SK-N-MC (cell line): ENCODE data around the gene IGF2BP3.
"Not testable (repeated sequence)": the region's sequence is repeated elsewhere in the genome, so short reads cannot be mapped to it uniquely, and the experiment has no call there.

ENCODE experiments used
- DNase-seq: peaks from one replicate; pipeline ENCODE4 v3.0.0-alpha.2; 2011; ENCODE audit warnings: low read depth, low spot score
- H3K27ac ChIP-seq: fragments of 200-600 bp; sonication (generic); 2 replicates; pipeline ENCODE4 v1.5.1; 2016; ENCODE audit warnings: mixed run types
- H3K36me3 ChIP-seq: fragments of 200-600 bp; sonication (generic); 2 replicates; pipeline ENCODE4 v1.6.1; 2017; ENCODE audit warnings: antibody characterized with exemption, low read length, mixed read lengths; ENCODE audit not compliant: insufficient read depth
- H3K4me3 ChIP-seq: fragments of 200-600 bp; sonication (generic); 2 replicates; pipeline ENCODE4 v1.5.1; 2016
- H3K9ac ChIP-seq: fragments of 200-600 bp; sonication (generic); 2 replicates; pipeline ENCODE4 v1.8.0; 2017; ENCODE audit warnings: mixed run types, mixed read lengths; ENCODE audit not compliant: insufficient read length
- H3K9me3 ChIP-seq: fragments of 200-600 bp; sonication (generic); 2 replicates; pipeline ENCODE4 v1.6.1; 2017; ENCODE audit warnings: low read depth, mild to moderate bottlenecking, antibody characterized with exemption, low read length, moderate library complexity, mixed read lengths
- EZH2 ChIP-seq: fragments of 200-600 bp; sonication (generic); IDR thresholded peaks from one replicate; pipeline ENCODE4 v1.6.1; 2017; ENCODE audit warnings: antibody characterized with exemption
- FOXP2 ChIP-seq: optimal IDR thresholded peaks from 2 replicates; pipeline ENCODE3; 2011; ENCODE audit warnings: mild to moderate bottlenecking, moderate library complexity; ENCODE audit not compliant: insufficient read depth; ENCODE audit errors: extremely low read length, control extremely low read depth
- POLR2AphosphoS5 ChIP-seq: IDR thresholded peaks from 2 replicates; pipeline ENCODE4 v1.6.1; 2012; ENCODE audit warnings: mild to moderate bottlenecking, low read depth, low read length, borderline replicate concordance

The IGF2BP3 gene

DNA sequence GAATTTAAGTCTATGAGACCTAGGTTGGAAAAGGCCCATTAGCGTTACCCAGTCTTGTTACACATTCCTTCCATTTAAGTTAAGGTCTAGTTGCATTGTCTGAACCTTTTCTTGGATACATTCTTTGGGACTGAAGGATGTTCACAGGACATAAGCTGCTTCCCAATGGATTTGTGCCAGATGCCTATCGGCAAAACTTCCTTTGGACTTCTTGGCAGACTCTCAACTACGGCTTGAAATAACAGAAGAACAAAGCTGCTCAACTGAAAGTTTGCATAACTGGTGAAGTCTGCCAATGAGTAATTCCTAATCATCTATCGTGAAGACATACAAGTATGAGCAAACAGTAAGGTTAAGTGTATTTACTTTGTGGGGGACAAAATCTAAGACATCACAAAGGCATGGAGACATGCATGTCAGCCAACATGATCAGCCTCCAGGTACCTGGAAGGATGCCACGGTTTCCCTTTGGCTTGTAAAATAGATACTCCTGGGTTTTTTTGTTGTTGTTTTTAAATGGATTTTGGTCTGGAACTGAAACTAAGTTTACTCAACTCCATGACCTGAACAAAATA is 135.7 kb downstream of the IGF2BP3 start:
- H3K36me3 ChIP-seq: peaks cover 86% of the 10 kb centered on the region
- TF ChIP-seq FOXP2 (no peak), EZH2 (no peak), POLR2AphosphoS5 (no peak)
- H3K9me3 ChIP-seq: 0 out of 2 replicates have a peak, but pooled peaks cover 3% of the 10 kb centered on the region
- DNase-seq: no peak
- H3K9ac ChIP-seq: no peak overlapping the region
- peak overlapping the region; percentile 52 for H3K27ac ChIP-seq
- H3K4me3 ChIP-seq: no peak overlapping the region

DNA sequence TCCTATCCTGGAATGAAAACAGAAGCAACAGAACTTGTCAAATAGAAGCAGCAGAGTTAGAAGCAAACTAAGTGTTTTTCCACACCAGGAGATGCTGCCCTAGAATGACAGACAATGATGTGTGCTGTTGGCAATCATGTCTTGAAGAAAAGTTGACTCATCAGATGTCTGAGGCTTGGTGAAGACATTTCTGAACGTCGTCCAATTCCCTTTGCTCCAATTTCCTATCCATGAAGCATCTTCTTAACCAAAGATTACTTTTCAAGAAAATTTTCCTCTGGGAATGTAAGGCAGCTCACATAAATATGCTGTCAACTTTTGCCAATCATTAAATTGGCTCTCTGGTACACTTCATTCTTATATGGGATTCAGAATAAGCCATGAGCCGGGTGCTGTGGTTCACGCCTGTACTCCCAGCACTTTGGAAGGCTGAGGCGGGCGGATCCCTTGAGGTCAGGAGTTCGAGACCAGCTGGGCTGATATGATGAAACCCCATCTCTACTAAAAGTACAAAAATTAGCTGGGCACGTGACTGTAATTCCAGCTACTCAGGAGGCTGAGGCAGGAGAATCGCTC is 136.5 kb downstream of the IGF2BP3 start:
- DNase-seq: no peak
- Histone ChIP-seq H3K9me3 (0 out of 2 replicates have a peak, but pooled peaks cover 3% of the 10 kb centered on the region), H3K27ac (peak overlapping the region; percentile 21; the same call in 1 of the 2 replicates), H3K4me3 (no peak overlapping the region), H3K36me3 (peaks cover 83% of the 10 kb centered on the region), H3K9ac (no peak overlapping the region)
- TF ChIP-seq POLR2AphosphoS5: no peak
- no peak for TF ChIP-seq FOXP2
- TF ChIP-seq EZH2: no peak

DNA sequence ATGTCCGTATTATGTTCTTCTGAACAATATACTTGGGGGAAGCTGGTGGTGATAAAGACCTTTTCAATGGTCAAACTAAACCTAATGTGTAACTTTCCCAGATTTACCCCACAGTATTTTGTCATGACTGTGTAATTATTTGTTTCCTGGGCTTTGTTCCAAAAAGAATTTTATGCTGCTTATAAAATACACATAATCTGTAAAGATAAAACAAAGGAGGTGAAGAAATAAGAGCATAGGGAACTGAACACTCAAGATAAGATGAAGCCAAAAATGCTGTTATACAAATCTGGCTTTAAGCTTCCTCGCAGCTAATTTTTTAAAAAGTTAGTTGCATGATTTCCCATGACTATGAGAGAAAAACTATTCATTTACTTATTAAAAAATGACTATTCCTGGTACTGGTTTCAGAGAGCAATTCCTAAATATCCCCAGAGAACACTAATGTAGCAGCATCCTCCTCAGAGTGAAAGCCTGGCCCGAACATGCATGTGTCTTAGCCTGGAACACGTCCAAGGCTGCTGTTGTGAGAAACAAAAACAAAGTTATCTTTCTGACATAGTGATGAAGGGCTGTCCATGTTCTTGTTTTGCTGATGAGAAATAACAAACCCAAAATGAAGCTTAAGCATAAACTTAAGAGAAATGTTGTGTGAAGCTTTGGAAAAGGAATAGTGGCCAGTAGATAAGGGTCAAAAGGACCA is 137.2 kb downstream of the IGF2BP3 start:
- Histone ChIP-seq H3K9ac (no peak overlapping the region), H3K27ac (peak overlapping the region; percentile 49; the same call in 1 of the 2 replicates), H3K36me3 (peaks cover 83% of the 10 kb centered on the region), H3K9me3 (0 out of 2 replicates have a peak, but pooled peaks cover 3% of the 10 kb centered on the region), H3K4me3 (no peak overlapping the region)
- TF ChIP-seq FOXP2 (no peak), EZH2 (no peak), POLR2AphosphoS5 (no peak)
- DNase-seq: no peak

GRCh38 chr7:23332193-23332592 is 138.1 kb downstream of the IGF2BP3 start:
- no peak overlapping the region for H3K9ac ChIP-seq
- TF ChIP-seq POLR2AphosphoS5 (no peak), EZH2 (no peak), FOXP2 (no peak)
- peaks cover 83% of the 10 kb centered on the region for H3K36me3 ChIP-seq
- H3K9me3 ChIP-seq: no peaks in the 10 kb centered on the region
- H3K4me3 ChIP-seq: no peak overlapping the region
- DNase-seq: no peak
- no peak overlapping the region for H3K27ac ChIP-seq

DNA sequence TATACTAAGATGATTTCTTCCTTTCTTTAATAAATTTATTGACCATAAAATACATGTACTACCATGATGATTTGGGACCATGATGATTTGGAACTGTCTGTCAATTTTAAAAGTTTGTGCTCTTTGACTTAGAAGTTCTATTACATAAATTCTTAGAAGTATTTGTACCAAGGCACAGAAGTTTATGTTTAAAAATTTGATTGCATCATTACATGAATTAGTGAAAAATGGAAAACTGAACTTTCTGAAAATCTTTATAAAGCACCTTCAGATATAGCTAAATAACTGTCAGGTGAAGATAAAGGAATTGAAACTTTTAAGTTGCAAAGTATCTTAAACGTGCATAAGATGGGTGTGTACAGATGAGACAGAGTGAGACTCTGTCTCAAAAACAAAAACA is 139.2 kb downstream of the IGF2BP3 start:
- H3K4me3 ChIP-seq: no peak overlapping the region
- no peaks in the 10 kb centered on the region for H3K9me3 ChIP-seq
- no peak overlapping the region for H3K9ac ChIP-seq
- H3K36me3 ChIP-seq: peaks cover 72% of the 10 kb centered on the region
- no peak for TF ChIP-seq FOXP2
- no peak for TF ChIP-seq EZH2
- no peak for TF ChIP-seq POLR2AphosphoS5
- H3K27ac ChIP-seq: no peak overlapping the region
- no peak for DNase-seq

GRCh38 chr7:23315366-23315765 is 154.9 kb downstream of the IGF2BP3 start:
- TF ChIP-seq POLR2AphosphoS5: no peak
- TF ChIP-seq FOXP2: no peak
- no peak for TF ChIP-seq EZH2
- Histone ChIP-seq H3K27ac (no peak overlapping the region; the same call in 1 of the 2 replicates), H3K4me3 (no peak overlapping the region), H3K9me3 (no peaks in the 10 kb centered on the region), H3K36me3 (peaks cover 92% of the 10 kb centered on the region), H3K9ac (no peak overlapping the region)
- DNase-seq: no peak

DNA sequence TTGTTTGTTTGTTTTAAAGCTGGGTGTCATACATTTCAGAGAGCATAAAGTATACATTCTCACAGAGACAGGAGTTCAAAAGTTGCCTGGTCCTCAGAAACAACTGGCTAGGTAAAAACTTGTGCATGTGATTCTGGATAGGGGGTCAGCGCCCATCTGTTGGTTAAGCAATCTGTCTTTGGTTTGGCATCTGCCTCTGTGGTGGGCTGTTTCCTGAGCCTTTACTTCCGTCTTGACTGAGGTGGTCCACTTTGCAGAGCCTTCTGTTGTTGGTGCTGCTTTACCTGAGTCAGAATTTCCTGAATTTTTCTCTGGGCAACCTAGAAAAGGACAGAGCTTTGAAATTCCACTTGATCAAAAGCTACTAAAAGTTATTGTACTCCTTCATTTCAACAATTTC is 158.2 kb downstream of the IGF2BP3 start:
- not testable (repeated sequence) for H3K9ac ChIP-seq, H3K9me3 ChIP-seq, DNase-seq, H3K4me3 ChIP-seq
- 0 out of 2 replicates have a peak overlapping the region, but pooled peaks have one; percentile 10 for H3K27ac ChIP-seq
- H3K36me3 ChIP-seq: peaks cover 93% of the 10 kb centered on the region

GRCh38 chr7:23308754-23309153 is 161.5 kb downstream of the IGF2BP3 start:
- Histone ChIP-seq H3K36me3 (peaks cover 99% of the 10 kb centered on the region), H3K9ac (no peak overlapping the region), H3K9me3 (no peaks in the 10 kb centered on the region), H3K4me3 (no peak overlapping the region), H3K27ac (no peak overlapping the region)
- DNase-seq: no peak
- no peak for TF ChIP-seq EZH2
- TF ChIP-seq POLR2AphosphoS5: no peak
- no peak for TF ChIP-seq FOXP2

DNA sequence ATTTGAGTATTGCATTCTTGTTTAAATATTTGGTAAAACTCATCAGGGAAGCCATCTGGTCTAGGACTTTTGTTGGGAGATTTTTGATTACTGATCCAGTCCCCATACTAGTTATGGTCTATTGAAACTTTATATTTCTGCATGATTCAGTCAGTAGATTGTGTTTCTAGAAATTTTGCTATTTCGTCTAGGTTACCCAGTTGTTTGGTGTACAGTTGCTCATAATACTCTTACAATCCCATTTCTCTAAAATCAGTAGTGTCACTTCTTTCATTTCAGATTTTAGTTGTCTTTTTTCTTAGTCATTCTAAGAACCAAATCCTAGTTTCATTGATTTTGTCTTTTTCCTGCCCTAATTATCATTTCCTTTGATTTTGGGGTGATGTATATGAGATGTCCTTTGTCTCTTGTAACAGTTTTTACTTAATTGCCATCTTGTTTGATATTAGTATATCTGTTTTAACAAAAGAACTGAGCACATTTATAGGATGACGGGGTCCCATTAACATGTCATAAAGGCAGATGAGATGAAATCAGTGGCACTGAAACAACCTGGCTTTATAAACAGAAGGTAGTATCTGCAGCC is 163.3 kb downstream of the IGF2BP3 start:
- Histone ChIP-seq H3K27ac (peak overlapping the region; percentile 4; the same call in 1 of the 2 replicates), H3K9me3 (no peaks in the 10 kb centered on the region), H3K4me3 (no peak overlapping the region), H3K9ac (no peak overlapping the region), H3K36me3 (peaks cover 98% of the 10 kb centered on the region)
- no peak for DNase-seq
- TF ChIP-seq FOXP2 (no peak), POLR2AphosphoS5 (no peak), EZH2 (no peak)
